HG03280 (cell line): ENCODE data around the gene SEC24C.
"Not testable (repeated sequence)": the region's sequence is repeated elsewhere in the genome, so short reads cannot be mapped to it uniquely, and the experiment has no call there.

Experiments
- ATAC-seq: cut with Tn5 transposase; IDR thresholded peaks from one replicate; pipeline ENCODE4 v1.9.1; 2021; ENCODE audit warnings: mild to moderate bottlenecking, moderate library complexity; ENCODE audit not compliant: unreplicated experiment

SEC24C gene

DNA sequence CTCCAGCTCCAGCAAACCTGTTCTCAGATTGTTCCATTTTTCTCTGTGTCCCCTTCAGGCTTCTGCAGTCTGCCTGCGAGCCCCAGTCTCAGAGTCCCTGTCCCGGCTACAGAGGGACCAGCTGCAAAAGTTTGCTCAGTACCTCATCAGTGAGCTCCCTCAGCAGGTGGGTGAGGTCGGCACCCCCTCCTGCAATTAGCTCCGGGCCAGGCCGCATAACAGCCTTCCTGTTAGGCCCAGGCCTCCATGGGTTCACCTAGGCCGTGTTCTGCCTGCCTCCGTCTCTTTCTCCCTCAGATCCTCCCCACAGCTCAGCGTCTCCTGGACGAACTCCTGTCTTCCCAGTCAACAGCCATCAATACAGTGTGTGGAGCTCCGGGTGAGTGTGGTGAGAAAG lies 45.5 kb downstream of the SEC24C start:
- no peak for ATAC-seq

GRCh38 chr10:73790886-73791625 lies 46.9 kb downstream of the SEC24C start:
- no peak for ATAC-seq

GRCh38 chr10:73791871-73792400 lies 47.8 kb downstream of the SEC24C start:
- no peak for ATAC-seq

DNA sequence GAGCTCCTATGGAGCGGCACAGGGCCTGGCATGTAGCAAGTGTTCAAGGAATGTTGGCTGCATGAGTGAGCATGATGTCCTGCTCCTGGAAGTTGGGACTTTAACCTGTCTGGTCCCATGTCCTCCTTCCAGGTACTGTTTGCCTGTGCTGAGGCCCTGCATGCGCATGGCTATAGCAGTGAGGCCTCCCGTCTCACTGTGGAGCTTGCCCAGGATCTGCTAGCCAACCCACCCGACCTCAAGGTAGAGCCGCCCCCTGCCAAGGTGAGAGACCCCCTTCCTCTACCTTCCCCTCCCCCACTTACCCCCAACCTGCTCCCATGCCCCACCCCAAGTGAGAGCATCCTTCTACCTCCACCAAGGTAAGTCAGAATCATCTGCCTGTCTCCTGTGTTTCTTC lies 49.3 kb downstream of the SEC24C start:
- no peak for ATAC-seq

DNA sequence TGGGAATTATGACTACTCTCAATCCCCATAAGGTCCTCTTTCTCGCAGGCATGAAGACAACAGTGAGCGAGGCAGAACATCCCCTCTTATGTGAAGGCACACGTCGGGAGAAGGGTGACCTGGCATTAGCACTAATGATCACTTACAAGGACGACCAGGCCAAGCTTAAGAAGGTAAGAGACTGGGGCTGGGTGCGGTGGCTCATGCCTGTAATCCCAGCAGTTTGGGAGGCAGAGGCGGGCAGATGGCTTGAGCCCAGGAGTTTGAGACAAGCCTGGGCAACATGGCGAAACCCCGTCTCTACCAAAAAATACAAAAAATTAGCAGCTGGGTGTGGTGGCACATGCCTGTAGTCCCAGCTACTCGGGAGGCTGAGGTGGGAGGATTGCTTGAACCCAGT lies 51.3 kb downstream of the SEC24C start:
- not testable (repeated sequence) for ATAC-seq

DNA sequence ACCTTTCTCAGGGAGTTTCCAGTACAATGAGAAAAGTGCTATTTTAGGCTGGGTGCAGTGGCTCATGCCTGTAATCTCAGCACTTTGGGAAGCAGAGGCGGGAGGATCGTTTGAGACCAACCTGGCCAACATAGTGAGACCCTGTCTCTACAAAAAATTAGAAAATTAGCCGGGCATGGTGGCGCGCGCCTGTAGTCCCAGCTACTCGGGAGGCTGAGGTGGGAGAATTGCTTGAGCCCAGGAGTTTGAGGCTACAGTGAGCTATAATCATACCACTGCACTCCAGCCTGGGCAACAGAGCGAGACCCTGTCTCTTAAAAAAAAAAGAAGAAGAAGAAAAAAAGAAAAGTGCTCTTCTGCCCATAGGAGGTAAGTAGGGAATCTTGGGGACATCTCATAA lies 51.9 kb downstream of the SEC24C start:
- ATAC-seq = not testable (repeated sequence)

DNA sequence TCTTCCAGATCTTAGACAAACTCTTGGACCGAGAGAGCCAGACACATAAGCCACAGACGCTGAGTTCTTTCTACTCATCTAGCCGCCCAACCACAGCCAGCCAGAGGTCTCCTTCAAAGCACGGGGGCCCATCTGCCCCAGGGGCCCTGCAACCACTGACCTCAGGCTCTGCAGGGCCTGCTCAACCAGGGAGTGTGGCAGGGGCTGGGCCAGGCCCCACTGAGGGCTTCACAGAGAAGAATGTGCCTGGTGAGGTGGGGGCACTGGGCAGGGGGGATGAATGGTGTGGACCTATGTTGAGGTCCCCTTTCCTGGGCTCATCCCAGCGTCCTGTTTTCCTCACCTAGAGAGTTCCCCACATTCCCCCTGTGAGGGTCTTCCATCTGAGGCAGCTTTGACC lies 52.6 kb downstream of the SEC24C start:
- ATAC-seq = no peak

DNA sequence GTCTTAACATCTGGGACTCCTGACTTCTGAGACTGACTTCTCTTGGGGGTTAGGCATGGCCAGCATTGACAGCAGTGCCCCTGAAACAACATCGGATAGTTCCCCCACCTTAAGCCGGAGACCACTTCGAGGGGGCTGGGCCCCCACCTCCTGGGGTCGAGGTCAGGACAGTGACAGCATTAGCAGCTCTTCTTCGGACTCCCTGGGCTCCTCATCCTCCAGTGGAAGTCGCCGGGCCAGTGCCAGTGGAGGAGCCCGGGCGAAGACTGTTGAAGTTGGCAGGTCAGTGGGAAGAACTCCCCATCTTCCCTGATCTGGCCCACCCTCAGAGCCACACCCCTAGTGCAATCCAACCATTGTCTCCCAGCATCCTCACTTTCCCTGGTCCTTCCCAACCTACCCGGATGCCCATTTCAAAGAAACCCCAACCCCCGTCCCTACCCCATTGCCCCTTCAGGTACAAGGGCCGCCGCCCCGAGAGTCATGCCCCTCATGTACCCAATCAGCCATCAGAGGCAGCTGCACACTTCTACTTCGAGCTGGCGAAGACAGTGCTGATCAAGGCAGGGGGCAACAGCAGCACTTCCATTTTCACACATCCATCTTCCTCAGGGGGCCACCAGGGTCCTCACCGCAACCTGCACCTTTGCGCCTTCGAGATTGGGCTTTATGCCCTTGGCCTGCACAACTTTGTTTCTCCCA lies 53.3 kb downstream of the SEC24C start:
- no peak for ATAC-seq

- no peak for ATAC-seq
Measured at GRCh38 chr10:73798087-73798486, 53.9 kb downstream of the SEC24C start.

DNA sequence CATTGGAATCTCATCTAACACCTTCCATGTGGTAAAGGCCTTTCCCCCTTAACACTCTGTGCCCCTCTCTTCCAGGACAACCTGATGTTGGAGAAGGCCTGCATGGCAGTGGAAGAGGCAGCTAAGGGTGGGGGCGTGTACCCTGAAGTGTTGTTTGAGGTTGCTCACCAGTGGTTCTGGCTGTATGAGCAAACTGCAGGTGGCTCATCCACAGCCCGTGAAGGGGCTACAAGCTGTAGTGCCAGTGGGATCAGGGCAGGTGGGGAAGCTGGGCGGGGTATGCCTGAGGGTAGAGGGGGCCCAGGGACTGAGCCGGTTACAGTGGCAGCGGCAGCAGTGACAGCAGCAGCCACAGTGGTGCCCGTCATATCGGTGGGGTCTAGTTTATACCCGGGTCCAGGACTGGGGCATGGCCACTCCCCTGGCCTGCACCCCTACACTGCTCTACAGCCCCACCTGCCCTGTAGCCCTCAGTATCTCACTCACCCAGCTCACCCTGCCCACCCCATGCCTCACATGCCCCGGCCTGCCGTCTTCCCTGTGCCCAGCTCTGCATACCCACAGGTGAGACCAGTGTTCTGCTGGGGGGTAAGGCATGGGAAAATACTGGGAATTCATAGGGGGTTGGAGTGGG lies 54.9 kb downstream of the SEC24C start:
- ATAC-seq = no peak

DNA sequence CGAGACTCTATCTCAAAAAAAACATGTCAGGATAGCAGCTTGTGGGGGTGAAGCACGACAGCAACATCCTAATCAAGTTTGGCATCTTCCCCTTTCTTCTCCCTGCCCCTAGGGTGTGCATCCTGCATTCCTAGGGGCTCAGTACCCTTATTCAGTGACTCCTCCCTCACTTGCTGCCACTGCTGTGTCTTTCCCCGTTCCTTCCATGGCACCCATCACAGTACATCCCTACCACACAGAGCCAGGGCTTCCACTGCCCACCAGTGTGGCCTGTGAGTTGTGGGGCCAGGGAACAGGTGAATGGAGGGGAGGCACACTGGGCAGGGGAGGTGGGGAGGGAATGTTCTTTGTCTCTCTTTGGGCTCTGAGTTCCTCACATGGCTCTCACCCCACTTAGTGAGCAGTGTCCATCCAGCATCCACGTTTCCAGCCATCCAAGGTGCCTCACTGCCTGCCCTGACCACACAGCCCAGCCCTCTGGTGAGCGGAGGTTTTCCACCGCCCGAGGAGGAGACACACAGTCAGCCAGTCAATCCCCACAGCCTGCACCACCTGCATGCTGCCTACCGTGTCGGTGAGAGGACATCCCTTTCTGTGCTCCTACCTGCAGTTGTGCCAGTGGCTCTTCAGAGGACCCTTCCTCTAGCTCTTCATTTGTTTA lies 55.9 kb downstream of the SEC24C start:
- ATAC-seq = no peak

DNA sequence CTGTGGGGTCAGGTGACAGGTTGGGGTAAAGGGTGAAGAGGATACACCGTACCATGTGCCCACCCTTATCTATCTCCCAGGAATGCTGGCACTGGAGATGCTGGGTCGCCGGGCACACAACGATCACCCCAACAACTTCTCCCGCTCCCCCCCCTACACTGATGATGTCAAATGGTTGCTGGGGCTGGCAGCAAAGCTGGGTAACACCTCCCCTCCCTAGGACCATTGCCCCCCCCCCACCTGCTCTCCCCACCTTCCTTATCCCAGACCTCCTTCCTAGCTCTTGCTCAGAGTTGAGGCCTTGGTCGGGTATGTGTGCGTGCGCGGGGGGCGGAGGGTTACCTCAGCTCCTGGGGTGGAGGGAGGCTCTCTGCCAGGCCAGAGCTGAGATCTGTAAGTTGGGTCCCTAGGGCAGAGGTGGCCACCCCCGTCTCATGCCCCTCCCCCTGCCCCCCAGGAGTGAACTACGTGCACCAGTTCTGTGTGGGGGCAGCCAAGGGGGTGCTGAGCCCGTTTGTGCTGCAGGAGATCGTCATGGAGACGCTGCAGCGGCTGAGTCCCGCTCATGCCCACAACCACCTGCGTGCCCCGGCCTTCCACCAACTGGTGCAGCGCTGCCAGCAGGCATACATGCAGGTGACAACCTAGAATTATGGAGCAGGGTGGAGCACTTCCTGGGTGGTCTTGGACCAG lies 56.5 kb downstream of the SEC24C start:
- no peak for ATAC-seq

- ATAC-seq = no peak
Measured at GRCh38 chr10:73801253-73801590, 57.0 kb downstream of the SEC24C start.

DNA sequence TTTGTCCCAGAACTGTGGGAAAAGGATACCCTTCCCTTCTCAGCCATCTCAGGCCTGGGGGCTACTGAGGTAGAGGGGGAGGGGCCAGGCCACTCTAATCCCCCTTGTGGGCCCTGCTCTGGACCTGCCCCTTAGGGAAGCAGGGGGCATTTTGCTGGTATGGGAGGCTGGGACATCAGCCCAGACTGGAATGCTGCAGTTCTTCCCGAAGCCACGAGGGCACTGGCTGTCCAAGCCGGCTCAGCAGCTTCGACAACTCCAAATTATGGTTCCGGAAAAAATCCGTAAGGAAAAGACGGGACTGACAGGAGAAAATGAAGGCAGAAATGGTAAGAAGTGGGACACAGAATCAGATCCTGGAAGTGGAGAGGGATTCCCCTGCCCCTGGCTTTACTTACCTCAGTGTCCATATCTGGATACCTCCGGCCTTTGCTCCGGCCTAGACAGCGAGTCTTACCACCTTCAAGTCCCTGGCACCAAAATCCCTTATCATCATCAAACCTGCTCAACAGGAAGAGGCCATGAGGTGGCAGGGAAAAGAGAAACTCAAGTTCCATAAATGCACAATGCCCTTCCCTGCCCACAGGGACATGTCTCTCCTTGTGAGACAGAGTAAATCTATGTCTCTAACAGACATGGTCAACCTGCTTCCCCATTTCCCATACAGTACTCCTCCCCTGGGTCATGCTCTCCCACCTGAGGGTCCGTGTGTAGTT lies 58.3 kb downstream of the SEC24C start:
- no peak for ATAC-seq

- no peak for ATAC-seq
Measured at GRCh38 chr10:73803680-73804286, 59.6 kb downstream of the SEC24C start.

- ATAC-seq = no peak
Measured at GRCh38 chr10:73806176-73806950, 62.2 kb downstream of the SEC24C start.

DNA sequence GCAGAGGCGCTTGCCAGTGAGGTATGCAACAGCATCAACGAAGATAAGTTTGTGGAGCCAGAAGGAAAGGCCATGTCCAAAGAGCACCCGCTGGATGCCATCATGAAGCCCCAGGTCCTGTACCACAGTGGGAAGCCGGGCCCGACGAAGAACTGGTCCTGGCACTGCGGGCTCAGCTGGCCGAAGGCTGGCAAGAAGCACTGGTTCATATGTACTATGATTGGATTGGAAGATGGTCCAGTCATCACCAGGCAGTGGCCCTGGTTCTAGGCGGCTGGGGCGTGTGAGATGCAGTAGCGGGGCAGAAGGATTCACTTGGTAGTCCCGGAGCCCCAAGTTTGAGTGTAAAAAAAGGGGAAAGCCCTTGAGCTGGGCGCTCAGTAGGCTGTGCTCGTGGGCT lies 63.3 kb downstream of the SEC24C start:
- ATAC-seq = no peak

DNA sequence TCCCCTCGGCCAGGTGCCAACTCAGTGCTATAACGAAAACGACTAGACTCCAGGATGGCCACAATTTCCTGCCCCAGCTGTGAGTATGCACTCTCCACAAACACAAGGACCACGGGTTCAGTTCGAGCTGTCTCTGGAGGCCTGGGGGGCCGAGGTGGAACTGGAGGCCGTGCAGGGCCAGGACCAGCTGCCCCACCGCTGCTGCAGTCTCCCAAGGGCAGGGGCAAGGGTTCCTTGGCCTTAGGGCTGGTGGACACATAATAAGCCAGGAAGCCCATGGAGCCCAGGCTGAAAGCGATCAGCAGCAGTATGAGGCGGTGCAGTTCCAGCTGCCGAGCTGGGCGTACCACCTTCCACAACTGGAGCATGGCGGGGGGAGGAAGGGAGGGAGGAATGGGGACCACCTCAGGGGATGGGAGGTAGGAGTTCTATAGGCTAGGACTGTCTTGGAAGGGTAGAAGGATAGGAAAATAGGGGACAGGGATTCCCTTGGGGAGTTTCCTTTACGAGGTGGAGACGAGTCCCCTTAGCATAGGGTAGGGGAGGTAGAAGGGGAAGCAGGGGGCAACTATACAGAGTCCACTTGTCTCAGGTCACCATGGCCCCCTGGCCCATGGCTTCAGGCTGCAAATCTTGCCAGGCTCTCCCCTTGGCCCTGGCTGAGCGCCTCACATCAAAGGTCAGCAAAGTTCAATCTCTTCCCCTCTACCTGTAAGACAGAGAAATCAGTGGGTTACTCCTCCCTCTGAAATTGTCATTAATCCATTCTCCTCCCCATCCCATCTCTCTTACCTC lies 64.0 kb downstream of the SEC24C start:
- no peak for ATAC-seq
